Muscle layer of colon (tissue), 2 donors: ENCODE results near the gene SMIM5.

ENCODE experiments used
- H3K27ac ChIP-seq: one replicate; pipeline ENCODE4 v1.7.0; 2013; ENCODE audit warnings: low read depth, mild to moderate bottlenecking, low read length, moderate library complexity
- H3K27me3 ChIP-seq, 2 donors: one replicate each; pipeline ENCODE4 v1.7.0; 2013; ENCODE audit warnings: low read length in 2 of 2, mild to moderate bottlenecking in 2 of 2; ENCODE audit not compliant: insufficient read depth in 2 of 2, control insufficient read depth in 1 of 2
- H3K36me3 ChIP-seq: one replicate; pipeline ENCODE4 v1.7.0; 2013; ENCODE audit warnings: mild to moderate bottlenecking, low read length; ENCODE audit not compliant: insufficient read depth
- H3K4me1 ChIP-seq: one replicate; pipeline ENCODE4 v1.7.0; 2013; ENCODE audit warnings: mild to moderate bottlenecking, low read length; ENCODE audit not compliant: insufficient read depth
- H3K4me3 ChIP-seq, 2 donors: one replicate each; pipeline ENCODE4 v1.7.0; 2013; ENCODE audit warnings: low read length in 2 of 2, low read depth in 1 of 2, mild to moderate bottlenecking in 1 of 2, moderate library complexity in 1 of 2
- H3K9ac ChIP-seq: one replicate; pipeline ENCODE4 v1.7.0; 2013; ENCODE audit warnings: low read length
- H3K9me3 ChIP-seq: one replicate; pipeline ENCODE4 v1.7.0; 2013; ENCODE audit warnings: mild to moderate bottlenecking, low read length
- donor health status: abdominal sarcoma.
- donor health status: Adenocarcinoma of cecum.

Gene SMIM5

GRCh38 chr17:75619506-75620431 lies 13.5 kb upstream of the SMIM5 start:
- no peak overlapping the region for H3K27ac ChIP-seq

GRCh38 chr17:75621489-75621888 lies 11.7 kb upstream of the SMIM5 start:
- H3K4me3 ChIP-seq: no peak overlapping the region
- peaks cover 42% of the 10 kb centered on the region for H3K36me3 ChIP-seq
- H3K9ac ChIP-seq: no peak overlapping the region
- H3K4me1 ChIP-seq: no peaks in the 10 kb centered on the region
- no peaks in the 10 kb centered on the region for H3K9me3 ChIP-seq
- no peaks in the 10 kb centered on the region for H3K27me3 ChIP-seq
- no peak overlapping the region for H3K27ac ChIP-seq

More at GRCh38 chr17:75619506-75620431, 13.5 kb upstream of the SMIM5 start:
- Histone ChIP-seq H3K9ac (no peak overlapping the region), H3K4me3 (no peak overlapping the region), H3K9me3 (no peaks in the 10 kb centered on the region), H3K36me3 (peaks cover 42% of the 10 kb centered on the region), H3K4me1 (no peaks in the 10 kb centered on the region), H3K27me3 (no peaks in the 10 kb centered on the region)

- Histone ChIP-seq H3K4me1 (no peaks in the 10 kb centered on the region), H3K9me3 (no peaks in the 10 kb centered on the region), H3K27ac (no peak overlapping the region), H3K36me3 (peaks cover 38% of the 10 kb centered on the region), H3K9ac (no peak overlapping the region), H3K4me3 (no peak overlapping the region), H3K27me3 (no peaks in the 10 kb centered on the region)
Measured at GRCh38 chr17:75622076-75622475, 11.2 kb upstream of the SMIM5 start.

- no peaks in the 10 kb centered on the region for H3K9me3 ChIP-seq
- H3K4me1 ChIP-seq: no peaks in the 10 kb centered on the region
- H3K4me3 ChIP-seq: no peak overlapping the region
- H3K27me3 ChIP-seq: no peaks in the 10 kb centered on the region
- no peak overlapping the region for H3K9ac ChIP-seq
- peaks cover 33% of the 10 kb centered on the region for H3K36me3 ChIP-seq
- H3K27ac ChIP-seq: no peak overlapping the region
Measured at GRCh38 chr17:75622771-75623273, 10.4 kb upstream of the SMIM5 start.

- Histone ChIP-seq H3K27me3 (no peaks in the 10 kb centered on the region), H3K36me3 (peaks cover 27% of the 10 kb centered on the region), H3K27ac (no peak overlapping the region), H3K9me3 (no peaks in the 10 kb centered on the region), H3K9ac (no peak overlapping the region), H3K4me3 (no peak overlapping the region), H3K4me1 (no peaks in the 10 kb centered on the region)
Measured at GRCh38 chr17:75623386-75623785, 9.8 kb upstream of the SMIM5 start.

- no peaks in the 10 kb centered on the region for H3K27me3 ChIP-seq
- H3K27ac ChIP-seq: no peak overlapping the region
- no peaks in the 10 kb centered on the region for H3K9me3 ChIP-seq
- H3K4me3 ChIP-seq: no peak overlapping the region
- no peaks in the 10 kb centered on the region for H3K4me1 ChIP-seq
- no peak overlapping the region for H3K9ac ChIP-seq
- peaks cover 24% of the 10 kb centered on the region for H3K36me3 ChIP-seq
Measured at GRCh38 chr17:75624021-75624420, 9.2 kb upstream of the SMIM5 start.

GRCh38 chr17:75624714-75625345 lies 8.4 kb upstream of the SMIM5 start:
- no peak overlapping the region for H3K4me3 ChIP-seq
- peaks cover 24% of the 10 kb centered on the region for H3K36me3 ChIP-seq
- no peaks in the 10 kb centered on the region for H3K9me3 ChIP-seq
- H3K4me1 ChIP-seq: no peaks in the 10 kb centered on the region
- H3K27ac ChIP-seq: no peak overlapping the region
- no peak overlapping the region for H3K9ac ChIP-seq
- no peaks in the 10 kb centered on the region for H3K27me3 ChIP-seq

GRCh38 chr17:75625813-75626486 lies 7.3 kb upstream of the SMIM5 start:
- Histone ChIP-seq H3K36me3 (peaks cover 13% of the 10 kb centered on the region), H3K4me3 (no peak overlapping the region), H3K9me3 (no peaks in the 10 kb centered on the region), H3K4me1 (no peaks in the 10 kb centered on the region), H3K27ac (no peak overlapping the region), H3K27me3 (no peaks in the 10 kb centered on the region), H3K9ac (no peak overlapping the region)

- no peaks in the 10 kb centered on the region for H3K9me3 ChIP-seq
- peaks cover 7% of the 10 kb centered on the region for H3K36me3 ChIP-seq
- no peaks in the 10 kb centered on the region for H3K27me3 ChIP-seq
- no peak overlapping the region for H3K27ac ChIP-seq
- H3K9ac ChIP-seq: no peak overlapping the region
- H3K4me1 ChIP-seq: no peaks in the 10 kb centered on the region
- no peak overlapping the region for H3K4me3 ChIP-seq
Measured at GRCh38 chr17:75626496-75627038, 6.7 kb upstream of the SMIM5 start.

GRCh38 chr17:75627094-75627493 lies 6.1 kb upstream of the SMIM5 start:
- Histone ChIP-seq H3K27ac (no peak overlapping the region), H3K9ac (no peak overlapping the region), H3K9me3 (no peaks in the 10 kb centered on the region), H3K36me3 (peaks cover 5% of the 10 kb centered on the region), H3K27me3 (no peaks in the 10 kb centered on the region), H3K4me1 (no peaks in the 10 kb centered on the region), H3K4me3 (no peak overlapping the region)

- H3K36me3 ChIP-seq: peaks cover 5% of the 10 kb centered on the region
- H3K27ac ChIP-seq: no peak overlapping the region
- peaks cover 11% of the 10 kb centered on the region for H3K4me1 ChIP-seq
- H3K27me3 ChIP-seq: no peaks in the 10 kb centered on the region
- no peaks in the 10 kb centered on the region for H3K9me3 ChIP-seq
- H3K9ac ChIP-seq: no peak overlapping the region
- no peak overlapping the region for H3K4me3 ChIP-seq
Measured at GRCh38 chr17:75628425-75628824, 4.8 kb upstream of the SMIM5 start.
